ENCODE data around the gene TRIP12. TPM values are rescaled to one million over a fixed set of nuclear protein-coding genes. Genes with fewer than 3 reads are reported as not detected.
A peak's percentile ranks its signal among the peaks of the same experiment; 100 is the strongest.

TRIP12 gene
- total and polyA plus RNA-seq, 2 of the 13 experiments (the other 11 are each of a cell fraction or from before 2014, with no cell fraction given), result 72.1 to 153 TPM

DNA sequence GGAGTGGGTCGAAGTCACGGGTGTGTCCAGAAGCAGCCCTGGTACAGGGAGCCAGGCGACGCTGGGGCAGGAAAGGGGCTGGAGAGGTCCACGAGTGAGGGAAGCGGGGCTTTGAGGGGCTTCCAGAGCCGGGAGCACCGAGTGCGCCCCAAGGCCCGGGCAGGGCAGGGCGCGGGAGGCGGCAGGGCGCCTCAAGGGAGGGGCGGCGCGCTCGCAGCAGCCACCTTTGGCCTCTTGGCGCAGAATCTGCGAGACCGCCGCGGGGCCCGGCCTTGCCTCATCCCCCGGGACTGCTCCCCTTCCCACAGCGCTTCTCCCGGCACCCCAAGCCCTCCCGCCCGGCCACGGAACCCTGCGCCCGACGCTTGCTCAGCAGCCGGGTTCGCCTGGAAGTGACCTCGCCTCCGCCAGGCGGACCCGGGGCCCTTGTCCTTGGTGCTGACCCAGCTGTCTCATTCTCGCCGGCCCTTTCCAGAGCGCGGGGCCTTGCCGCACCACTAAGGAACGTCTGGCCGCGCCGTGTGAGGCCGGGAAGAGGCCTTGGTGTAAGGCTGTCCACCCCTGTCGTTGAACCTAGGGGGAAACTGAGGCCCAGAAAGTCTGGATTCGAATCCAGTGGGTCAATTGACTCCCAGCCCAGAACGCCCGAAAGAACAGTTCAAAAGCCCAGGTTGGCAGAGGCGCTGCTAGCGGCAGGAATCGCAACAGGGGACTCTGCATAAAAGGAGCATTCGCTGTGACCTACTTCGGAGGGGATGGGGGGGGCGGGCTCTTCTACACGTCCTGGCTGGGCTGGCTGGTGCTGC, 206.9 kb downstream of the TRIP12 start (continued):
- TF ChIP-seq, protein P1, sequence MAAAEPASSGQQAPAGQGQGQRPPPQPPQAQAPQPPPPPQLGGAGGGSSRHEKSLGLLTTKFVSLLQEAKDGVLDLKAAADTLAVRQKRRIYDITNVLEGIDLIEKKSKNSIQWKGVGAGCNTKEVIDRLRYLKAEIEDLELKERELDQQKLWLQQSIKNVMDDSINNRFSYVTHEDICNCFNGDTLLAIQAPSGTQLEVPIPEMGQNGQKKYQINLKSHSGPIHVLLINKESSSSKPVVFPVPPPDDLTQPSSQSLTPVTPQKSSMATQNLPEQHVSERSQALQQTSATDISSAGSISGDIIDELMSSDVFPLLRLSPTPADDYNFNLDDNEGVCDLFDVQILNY (CRISPR knock-in tag; conservative IDR thresholded peaks at IDR 0.05), result peak; percentile 41; the same call in 1 of the 2 replicates
- TF ChIP-seq ZNF549 (CRISPR knock-in tag; IDR thresholded peaks at IDR 0.05) (no peak), CHD2 (IDR thresholded peaks at IDR 0.05; ENCODE audit: low read depth, low read length) (no peak), ZNF350 (CRISPR knock-in tag; IDR thresholded peaks at IDR 0.05; ENCODE audit: borderline replicate concordance, low read depth) (0 out of 2 replicates have a peak, but pooled peaks have one; percentile 52), ZFP36L2 (CRISPR knock-in tag; IDR thresholded peaks at IDR 0.05) (no peak; the same call in 1 of the 2 replicates), HNRNPLL (IDR thresholded peaks at IDR 0.05; ENCODE audit: low read depth, low read length, poor library complexity, severe bottlenecking) (peak; percentile 46), RNF2 (conservative IDR thresholded peaks at IDR 0.05; ENCODE audit: low read depth) (peak; percentile 97), ZSCAN30 (CRISPR knock-in tag; IDR thresholded peaks at IDR 0.05) (no peak), ZNF841 (CRISPR knock-in tag; IDR thresholded peaks at IDR 0.05; ENCODE audit: borderline replicate concordance) (0 out of 2 replicates have a peak, but pooled peaks have one; percentile 74), ZNF484 (CRISPR knock-in tag; IDR thresholded peaks at IDR 0.05; ENCODE audit: borderline replicate concordance, low read depth) (no peak), ZNF660 (CRISPR knock-in tag; IDR thresholded peaks at IDR 0.05; ENCODE audit: borderline replicate concordance, low read depth) (no peak), MIER3 (CRISPR knock-in tag; IDR thresholded peaks at IDR 0.05; ENCODE audit: borderline replicate concordance) (peak; percentile 45; the same call in 1 of the 2 replicates), NR1H2 (CRISPR knock-in tag; IDR thresholded peaks at IDR 0.05; ENCODE audit: borderline replicate concordance, low read depth) (no peak), ATF7-NPFF (CRISPR knock-in tag; IDR thresholded peaks at IDR 0.05; ENCODE audit: low read depth) (peak; percentile 67; the same call in 1 of the 2 replicates)
- TF ChIP-seq, protein P2, sequence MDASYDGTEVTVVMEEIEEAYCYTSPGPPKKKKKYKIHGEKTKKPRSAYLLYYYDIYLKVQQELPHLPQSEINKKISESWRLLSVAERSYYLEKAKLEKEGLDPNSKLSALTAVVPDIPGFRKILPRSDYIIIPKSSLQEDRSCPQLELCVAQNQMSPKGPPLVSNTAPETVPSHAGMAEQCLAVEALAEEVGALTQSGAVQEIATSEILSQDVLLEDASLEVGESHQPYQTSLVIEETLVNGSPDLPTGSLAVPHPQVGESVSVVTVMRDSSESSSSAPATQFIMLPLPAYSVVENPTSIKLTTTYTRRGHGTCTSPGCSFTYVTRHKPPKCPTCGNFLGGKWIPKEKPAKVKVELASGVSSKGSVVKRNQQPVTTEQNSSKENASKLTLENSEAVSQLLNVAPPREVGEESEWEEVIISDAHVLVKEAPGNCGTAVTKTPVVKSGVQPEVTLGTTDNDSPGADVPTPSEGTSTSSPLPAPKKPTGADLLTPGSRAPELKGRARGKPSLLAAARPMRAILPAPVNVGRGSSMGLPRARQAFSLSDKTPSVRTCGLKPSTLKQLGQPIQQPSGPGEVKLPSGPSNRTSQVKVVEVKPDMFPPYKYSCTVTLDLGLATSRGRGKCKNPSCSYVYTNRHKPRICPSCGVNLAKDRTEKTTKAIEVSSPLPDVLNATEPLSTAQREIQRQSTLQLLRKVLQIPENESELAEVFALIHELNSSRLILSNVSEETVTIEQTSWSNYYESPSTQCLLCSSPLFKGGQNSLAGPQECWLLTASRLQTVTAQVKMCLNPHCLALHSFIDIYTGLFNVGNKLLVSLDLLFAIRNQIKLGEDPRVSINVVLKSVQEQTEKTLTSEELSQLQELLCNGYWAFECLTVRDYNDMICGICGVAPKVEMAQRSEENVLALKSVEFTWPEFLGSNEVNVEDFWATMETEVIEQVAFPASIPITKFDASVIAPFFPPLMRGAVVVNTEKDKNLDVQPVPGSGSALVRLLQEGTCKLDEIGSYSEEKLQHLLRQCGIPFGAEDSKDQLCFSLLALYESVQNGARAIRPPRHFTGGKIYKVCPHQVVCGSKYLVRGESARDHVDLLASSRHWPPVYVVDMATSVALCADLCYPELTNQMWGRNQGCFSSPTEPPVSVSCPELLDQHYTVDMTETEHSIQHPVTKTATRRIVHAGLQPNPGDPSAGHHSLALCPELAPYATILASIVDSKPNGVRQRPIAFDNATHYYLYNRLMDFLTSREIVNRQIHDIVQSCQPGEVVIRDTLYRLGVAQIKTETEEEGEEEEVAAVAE (CRISPR knock-in tag; IDR thresholded peaks at IDR 0.05; ENCODE audit: borderline replicate concordance), result 0 out of 2 replicates have a peak, but pooled peaks have one; percentile 60
- TF ChIP-seq, protein P3, sequence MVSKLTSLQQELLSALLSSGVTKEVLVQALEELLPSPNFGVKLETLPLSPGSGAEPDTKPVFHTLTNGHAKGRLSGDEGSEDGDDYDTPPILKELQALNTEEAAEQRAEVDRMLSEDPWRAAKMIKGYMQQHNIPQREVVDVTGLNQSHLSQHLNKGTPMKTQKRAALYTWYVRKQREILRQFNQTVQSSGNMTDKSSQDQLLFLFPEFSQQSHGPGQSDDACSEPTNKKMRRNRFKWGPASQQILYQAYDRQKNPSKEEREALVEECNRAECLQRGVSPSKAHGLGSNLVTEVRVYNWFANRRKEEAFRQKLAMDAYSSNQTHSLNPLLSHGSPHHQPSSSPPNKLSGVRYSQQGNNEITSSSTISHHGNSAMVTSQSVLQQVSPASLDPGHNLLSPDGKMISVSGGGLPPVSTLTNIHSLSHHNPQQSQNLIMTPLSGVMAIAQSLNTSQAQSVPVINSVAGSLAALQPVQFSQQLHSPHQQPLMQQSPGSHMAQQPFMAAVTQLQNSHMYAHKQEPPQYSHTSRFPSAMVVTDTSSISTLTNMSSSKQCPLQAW (CRISPR knock-in tag; IDR thresholded peaks at IDR 0.05), result no peak
